NAMALWA (cell line): ENCODE data around the gene CD28.

ENCODE experiments used
- DNase-seq: peaks from one replicate; pipeline ENCODE4 v3.0.0-alpha.2; 2015; ENCODE audit warnings: low spot score

Gene CD28

GRCh38 chr2:203706403-203706802, at the start of gene CD28:
Gene CD28, plus strand, starts transcription at chr2:203706639. Its CDS starts 58 bp downstream, at chr2:203706697.
- DNase-seq: peak; percentile 94

- DNase-seq: peak; percentile 46
Observed at GRCh38 chr2:203659331-203660049, 46.9 kb upstream of the CD28 start.

GRCh38 chr2:203660465-203660864, 46.0 kb upstream of the CD28 start:
- DNase-seq: no peak

GRCh38 chr2:203661279-203661908, 45.0 kb upstream of the CD28 start:
- DNase-seq: no peak

GRCh38 chr2:203662487-203662886, 44.0 kb upstream of the CD28 start:
- no peak for DNase-seq

- no peak for DNase-seq
Observed at GRCh38 chr2:203662951-203663350, 43.5 kb upstream of the CD28 start.

GRCh38 chr2:203664029-203664755, 42.2 kb upstream of the CD28 start:
- no peak for DNase-seq

GRCh38 chr2:203667838-203668237, 38.6 kb upstream of the CD28 start:
- DNase-seq: no peak

- DNase-seq: no peak
Observed at GRCh38 chr2:203669820-203670219, 36.6 kb upstream of the CD28 start.

- DNase-seq: no peak
Observed at GRCh38 chr2:203670939-203671338, 35.5 kb upstream of the CD28 start.

GRCh38 chr2:203671876-203672275, 34.6 kb upstream of the CD28 start:
- no peak for DNase-seq

- DNase-seq: no peak
Observed at GRCh38 chr2:203672856-203673255, 33.6 kb upstream of the CD28 start.

GRCh38 chr2:203673933-203674332, 32.5 kb upstream of the CD28 start:
- peak; percentile 85 for DNase-seq

GRCh38 chr2:203675086-203675485, 31.4 kb upstream of the CD28 start:
- DNase-seq: no peak

GRCh38 chr2:203678971-203679370, 27.5 kb upstream of the CD28 start:
- no peak for DNase-seq

- no peak for DNase-seq
Observed at GRCh38 chr2:203679401-203679800, 27.0 kb upstream of the CD28 start.

- DNase-seq: no peak
Observed at GRCh38 chr2:203681978-203682377, 24.5 kb upstream of the CD28 start.

GRCh38 chr2:203682688-203683130, 23.7 kb upstream of the CD28 start:
- no peak for DNase-seq

- DNase-seq: no peak
Observed at GRCh38 chr2:203683421-203683820, 23.0 kb upstream of the CD28 start.

GRCh38 chr2:203683932-203684556, 22.4 kb upstream of the CD28 start:
- DNase-seq: no peak

- no peak for DNase-seq
Observed at GRCh38 chr2:203685081-203685621, 21.3 kb upstream of the CD28 start.

- no peak for DNase-seq
Observed at GRCh38 chr2:203685789-203686420, 20.5 kb upstream of the CD28 start.
